BE2C (cell line): ENCODE data around the gene E2F8.

Source experiments
- DNase-seq: peaks from one replicate; pipeline ENCODE4 v3.0.0-alpha.2; 2020
- H3K27me3 ChIP-seq: fragments of 250-450 bp; sonication (Bioruptor Pico); 2 replicates; pipeline ENCODE4 v1.5.1; 2020; ENCODE audit warnings: mild to moderate bottlenecking
- H3K36me3 ChIP-seq: fragments of 250-450 bp; sonication (Bioruptor Pico); 2 replicates; pipeline ENCODE4 v1.5.1; 2020; ENCODE audit warnings: mild to moderate bottlenecking
- H3K4me1 ChIP-seq: fragments of 250-450 bp; sonication (Bioruptor Pico); 2 replicates; pipeline ENCODE4 v1.5.1; 2020
- H3K4me3 ChIP-seq: 2 replicates; pipeline ENCODE4 v1.5.1; 2011; ENCODE audit warnings: low read depth, low read length
- H3K9me3 ChIP-seq: fragments of 250-450 bp; sonication (Bioruptor Pico); 2 replicates; pipeline ENCODE4 v1.5.1; 2020
- CTCF ChIP-seq: IDR thresholded peaks from 2 replicates; pipeline ENCODE4 v1.5.1; 2012; ENCODE audit warnings: mild to moderate bottlenecking, low read depth, low read length

E2F8 gene

GRCh38 chr11:19232910-19233503 is 7.7 kb downstream of the E2F8 start:
- DNase-seq: no peak
- TF ChIP-seq CTCF: no peak

GRCh38 chr11:19229671-19230070 is 11.1 kb downstream of the E2F8 start:
- TF ChIP-seq CTCF: no peak
- Histone ChIP-seq H3K27me3 (no peaks in the 10 kb centered on the region), H3K4me3 (no peak overlapping the region), H3K9me3 (no peaks in the 10 kb centered on the region), H3K4me1 (no peaks in the 10 kb centered on the region), H3K36me3 (no peaks in the 10 kb centered on the region)
- DNase-seq: no peak

More at GRCh38 chr11:19232910-19233503, 7.7 kb downstream of the E2F8 start:
- no peak overlapping the region for H3K4me3 ChIP-seq
- H3K4me1 ChIP-seq: no peaks in the 10 kb centered on the region
- H3K27me3 ChIP-seq: no peaks in the 10 kb centered on the region
- no peaks in the 10 kb centered on the region for H3K36me3 ChIP-seq
- H3K9me3 ChIP-seq: no peaks in the 10 kb centered on the region

GRCh38 chr11:19228968-19229367 is 11.8 kb downstream of the E2F8 start:
- no peak for TF ChIP-seq CTCF
- Histone ChIP-seq H3K4me1 (no peaks in the 10 kb centered on the region), H3K4me3 (no peak overlapping the region), H3K27me3 (no peaks in the 10 kb centered on the region), H3K36me3 (no peaks in the 10 kb centered on the region), H3K9me3 (no peaks in the 10 kb centered on the region)
- no peak for DNase-seq

- Histone ChIP-seq H3K36me3 (no peaks in the 10 kb centered on the region), H3K4me1 (no peaks in the 10 kb centered on the region), H3K27me3 (no peaks in the 10 kb centered on the region), H3K9me3 (no peaks in the 10 kb centered on the region), H3K4me3 (no peak overlapping the region)
- TF ChIP-seq CTCF: no peak
- DNase-seq: no peak
Observed at GRCh38 chr11:19226378-19227195, 14.2 kb downstream of the E2F8 start.

- no peaks in the 10 kb centered on the region for H3K36me3 ChIP-seq
- DNase-seq: no peak
- no peaks in the 10 kb centered on the region for H3K9me3 ChIP-seq
- no peak for TF ChIP-seq CTCF
- no peaks in the 10 kb centered on the region for H3K27me3 ChIP-seq
- H3K4me3 ChIP-seq: no peak overlapping the region
- H3K4me1 ChIP-seq: no peaks in the 10 kb centered on the region
Observed at GRCh38 chr11:19225581-19225980, 15.2 kb downstream of the E2F8 start.

- DNase-seq: no peak
- Histone ChIP-seq H3K4me3 (no peak overlapping the region), H3K9me3 (no peaks in the 10 kb centered on the region), H3K4me1 (no peaks in the 10 kb centered on the region), H3K27me3 (no peaks in the 10 kb centered on the region), H3K36me3 (no peaks in the 10 kb centered on the region)
- no peak for TF ChIP-seq CTCF
Observed at GRCh38 chr11:19225123-19225522, 15.6 kb downstream of the E2F8 start.
